ENCODE measurements around the gene CACNB1. TPM values are rescaled to one million over a fixed set of nuclear protein-coding genes. Genes with fewer than 3 reads are reported as not detected.

CACNB1 gene
- total and polyA plus RNA-seq, 2 of the 13 experiments (the other 11 are each of a cell fraction or from before 2014, with no cell fraction given), result 0.75 to 1.5 TPM

GRCh38 chr17:39199820-39200069 is 2.3 kb upstream of the CACNB1 start (continued):
- TF ChIP-seq ZNF574 (CRISPR knock-in tag; IDR thresholded peaks at IDR 0.05), result peak; percentile 98
- TF ChIP-seq THAP11 (CRISPR knock-in tag; IDR thresholded peaks at IDR 0.05), result peak; percentile 89
- TF ChIP-seq HES4 (CRISPR knock-in tag; IDR thresholded peaks at IDR 0.05; ENCODE audit: borderline replicate concordance), result no peak
- TF ChIP-seq HNF1B (CRISPR knock-in tag; IDR thresholded peaks at IDR 0.05), result peak; percentile 75; the same call in 1 of the 2 replicates
- peak; percentile 32 for TF ChIP-seq CCAR2 (optimal IDR thresholded peaks at IDR 0.05; ENCODE audit: low read depth, low read length)
- 0 out of 4 replicates have a peak, but pooled peaks of 1 of the 2 experiments have one; percentile 13 for TF ChIP-seq KLF16 (CRISPR knock-in tag; IDR thresholded peaks at IDR 0.05)
- TF ChIP-seq NFKBIZ (CRISPR knock-in tag; IDR thresholded peaks at IDR 0.05), result no peak
- 0 out of 2 replicates have a peak, but pooled peaks have one; percentile 4 for TF ChIP-seq GFI1 (CRISPR knock-in tag; IDR thresholded peaks at IDR 0.05; ENCODE audit: borderline replicate concordance)
- 0 out of 2 replicates have a peak, but pooled peaks have one; percentile 8 for TF ChIP-seq GATAD2A (CRISPR knock-in tag; IDR thresholded peaks at IDR 0.05)
- TF ChIP-seq ZEB1 (IDR thresholded peaks at IDR 0.05; ENCODE audit: insufficient replicate concordance, low read depth), result peak; percentile 57
- 0 out of 2 replicates have a peak, but pooled peaks have one; percentile 1 for TF ChIP-seq ZNF558 (CRISPR knock-in tag; IDR thresholded peaks at IDR 0.05; ENCODE audit: borderline replicate concordance)
- TF ChIP-seq FOXP1 (IDR thresholded peaks at IDR 0.05), result no peak
- TF ChIP-seq FOXP1 (CRISPR knock-in tag; IDR thresholded peaks at IDR 0.05), result 0 out of 2 replicates have a peak, but pooled peaks have one; percentile 4
- peak; percentile 5; the same call in 1 of the 2 replicates for TF ChIP-seq ZNF788 (CRISPR knock-in tag; IDR thresholded peaks at IDR 0.05; ENCODE audit: borderline replicate concordance)
- TF ChIP-seq HIC2 (CRISPR knock-in tag; IDR thresholded peaks at IDR 0.05; ENCODE audit: low read depth), result no peak
- 0 out of 2 replicates have a peak, but pooled peaks have one; percentile 34 for TF ChIP-seq PATZ1 (CRISPR knock-in tag; IDR thresholded peaks at IDR 0.05)
- TF ChIP-seq POLR2AphosphoS5 (IDR thresholded peaks at IDR 0.05; ENCODE audit: low read depth, low read length), result peak; percentile 92
- TF ChIP-seq ARNT2 (CRISPR knock-in tag; IDR thresholded peaks at IDR 0.05; ENCODE audit: low read depth), result peak; percentile 13; the same call in 1 of the 2 replicates
- 0 out of 2 replicates have a peak, but pooled peaks have one; percentile 38 for TF ChIP-seq ZNF546 (CRISPR knock-in tag; conservative IDR thresholded peaks at IDR 0.05)
- peak; percentile 94 for TF ChIP-seq POLR2G (IDR thresholded peaks at IDR 0.05; ENCODE audit: low read depth, low read length)
- peak; percentile 88; the same call in 1 of the 2 replicates for TF ChIP-seq ELF4 (CRISPR knock-in tag; IDR thresholded peaks at IDR 0.05; ENCODE audit: borderline replicate concordance)
- no peak for TF ChIP-seq ZNF326 (CRISPR knock-in tag; IDR thresholded peaks at IDR 0.05; ENCODE audit: borderline replicate concordance)
- TF ChIP-seq ZNF33A (CRISPR knock-in tag; IDR thresholded peaks at IDR 0.05; ENCODE audit: borderline replicate concordance), result 0 out of 2 replicates have a peak, but pooled peaks have one; percentile 80
